Omental fat pad (tissue), 4 donors: Measurements from ENCODE around the gene KLF11. TPM values are rescaled to one million over a fixed set of nuclear protein-coding genes. Genes with fewer than 3 reads are reported as not detected.

Source experiments
- ATAC-seq: fragments of 150-250 bp; one replicate; pipeline ENCODE4 v1.9.1; 2016; ENCODE audit warnings: mild to moderate bottlenecking, moderate library complexity; ENCODE audit not compliant: low FRiP score
- DNase-seq: peaks from one replicate; pipeline ENCODE4 v3.0.0-alpha.2; 2019; ENCODE audit warnings: low spot score
- CTCF ChIP-seq, 3 donors: fragments of 450-650 bp; IDR thresholded peaks; one replicate each; pipeline ENCODE4 v1.5.1; 2016 to 2017; ENCODE audit warnings: antibody characterized with exemption in 3 of 3, mild to moderate bottlenecking in 3 of 3, moderate library complexity in 2 of 3
- total RNA-seq, 4 donors: library from RNA; depleted of rRNA; stranded (reverse); fragments of >200 nt; gene quantifications; one replicate each; pipeline ENCODE4 v1.1.0, GENCODE V29; 2016

The KLF11 gene
- total RNA-seq, 4 donors from 2014 or later = 35.8 to 63.6 (median 37.3) TPM

- no peak for TF ChIP-seq CTCF (IDR thresholded peaks at IDR 0.05)
- ATAC-seq (no peak), DNase-seq (no peak)
Observed at GRCh38 chr2:10076511-10076910, 33.2 kb downstream of the KLF11 start.

- no peak for DNase-seq
- no peak for TF ChIP-seq CTCF (IDR thresholded peaks at IDR 0.05)
- ATAC-seq = no peak
Observed at GRCh38 chr2:10076988-10077527, 33.7 kb downstream of the KLF11 start.

- no peak for TF ChIP-seq CTCF (IDR thresholded peaks at IDR 0.05)
- DNase-seq (no peak), ATAC-seq (no peak)
Observed at GRCh38 chr2:10078001-10078400, 34.7 kb downstream of the KLF11 start.

- no peak for TF ChIP-seq CTCF (IDR thresholded peaks at IDR 0.05)
- ATAC-seq (no peak), DNase-seq (no peak)
Observed at GRCh38 chr2:10078704-10079265, 35.4 kb downstream of the KLF11 start.

- TF ChIP-seq CTCF (IDR thresholded peaks at IDR 0.05) = no peak
- DNase-seq (no peak), ATAC-seq (peak; percentile 60)
Observed at GRCh38 chr2:10079266-10079869, 36.0 kb downstream of the KLF11 start.

GRCh38 chr2:10079870-10080535 lies 36.7 kb downstream of the KLF11 start, which contains the start of gene CYS1:
TSS of gene CYS1 (minus strand) at chr2:10080411. CDS start at chr2:10080223, 188 bp downstream.
- no peak for DNase-seq
- TF ChIP-seq CTCF (IDR thresholded peaks at IDR 0.05) = no peak
- ATAC-seq = peak; percentile 70
